OCI-LY1 (cell line): ENCODE results near the gene CSMD2.
A peak's percentile ranks its signal among the peaks of the same experiment; 100 is the strongest.

Experiments used
- H2AFZ ChIP-seq: fragments of 200-600 bp; sonication (generic), shearing (Covaris generic); 2 replicates; pipeline ENCODE4 v1.6.0; 2014; ENCODE audit warnings: antibody characterized with exemption, mild to moderate bottlenecking, low read length
- H3F3A ChIP-seq: fragments of 200-600 bp; sonication (generic), shearing (Covaris generic); 2 replicates; pipeline ENCODE4 v1.6.0; 2014; ENCODE audit warnings: mild to moderate bottlenecking, antibody characterized with exemption, low read length, moderate library complexity; ENCODE audit not compliant: insufficient read depth
- H3K27ac ChIP-seq: fragments of 200-600 bp; sonication (generic); 2 replicates; pipeline ENCODE4 v1.5.1; 2014; ENCODE audit warnings: low read length, mixed run types, mild to moderate bottlenecking, low read depth; ENCODE audit not compliant: poor library complexity, severe bottlenecking
- H3K27me3 ChIP-seq: fragments of 200-600 bp; sonication (generic); 2 replicates; pipeline ENCODE4 v1.6.0; 2014; ENCODE audit warnings: antibody characterized with exemption, mild to moderate bottlenecking, low read length, moderate library complexity; ENCODE audit not compliant: insufficient read depth
- H3K36me3 ChIP-seq: fragments of 200-600 bp; sonication (generic); 2 replicates; pipeline ENCODE4 v1.6.1; 2014; ENCODE audit warnings: mild to moderate bottlenecking, antibody characterized with exemption, low read length, moderate library complexity, mixed read lengths; ENCODE audit not compliant: insufficient read depth
- H3K4me1 ChIP-seq: fragments of 200-600 bp; sonication (generic); 2 replicates; pipeline ENCODE4 v1.5.1; 2014; ENCODE audit warnings: mild to moderate bottlenecking, low read length, moderate library complexity; ENCODE audit not compliant: insufficient read depth, severe bottlenecking
- H3K4me2 ChIP-seq: fragments of 200-600 bp; sonication (generic), shearing (Covaris generic); 2 replicates; pipeline ENCODE4 v1.6.1; 2014; ENCODE audit warnings: low read length
- H3K4me3 ChIP-seq: fragments of 200-600 bp; sonication (generic); 2 replicates; pipeline ENCODE4 v1.5.1; 2014; ENCODE audit warnings: low read length, low read depth, mild to moderate bottlenecking, mixed read lengths; ENCODE audit not compliant: poor library complexity, severe bottlenecking
- H3K79me2 ChIP-seq: fragments of 200-600 bp; shearing (Covaris generic); 2 replicates; pipeline ENCODE4 v1.6.1; 2016; ENCODE audit warnings: mixed run types, low read length, mixed read lengths; ENCODE audit not compliant: insufficient read depth
- H3K9ac ChIP-seq: fragments of 200-600 bp; sonication (generic), shearing (Covaris generic); 2 replicates; pipeline ENCODE4 v1.6.1; 2014; ENCODE audit warnings: mild to moderate bottlenecking, low read length, mixed read lengths
- H3K9me2 ChIP-seq: fragments of 200-600 bp; sonication (generic), shearing (Covaris generic); 2 replicates; pipeline ENCODE4 v1.6.1; 2014; ENCODE audit warnings: low read depth, mild to moderate bottlenecking, low read length, mixed read lengths
- H3K9me3 ChIP-seq: fragments of 200-600 bp; shearing (Covaris generic); 2 replicates; pipeline ENCODE4 v1.6.1; 2014; ENCODE audit warnings: low read length, mixed read lengths
- H4K20me1 ChIP-seq: fragments of 200-600 bp; sonication (generic), shearing (Covaris generic); 2 replicates; pipeline ENCODE4 v1.6.0; 2016; ENCODE audit warnings: mild to moderate bottlenecking, low read length; ENCODE audit not compliant: insufficient read depth
- EZH2 ChIP-seq: fragments of 200-600 bp; sonication (generic), shearing (Covaris generic); IDR thresholded peaks from 2 replicates; pipeline ENCODE4 v1.8.0; 2017; ENCODE audit warnings: borderline replicate concordance, mixed run types, mild to moderate bottlenecking, antibody characterized with exemption, low read length, moderate library complexity, mixed read lengths
- TF ChIP-seq, protein P1 (sequence below): fragments of 200-600 bp; sonication (generic), shearing (Covaris generic); IDR thresholded peaks from 2 replicates; pipeline ENCODE4 v1.5.1; 2017; ENCODE audit warnings: mild to moderate bottlenecking, antibody characterized with exemption, low read length, moderate library complexity, mixed read lengths

The CSMD2 gene

DNA sequence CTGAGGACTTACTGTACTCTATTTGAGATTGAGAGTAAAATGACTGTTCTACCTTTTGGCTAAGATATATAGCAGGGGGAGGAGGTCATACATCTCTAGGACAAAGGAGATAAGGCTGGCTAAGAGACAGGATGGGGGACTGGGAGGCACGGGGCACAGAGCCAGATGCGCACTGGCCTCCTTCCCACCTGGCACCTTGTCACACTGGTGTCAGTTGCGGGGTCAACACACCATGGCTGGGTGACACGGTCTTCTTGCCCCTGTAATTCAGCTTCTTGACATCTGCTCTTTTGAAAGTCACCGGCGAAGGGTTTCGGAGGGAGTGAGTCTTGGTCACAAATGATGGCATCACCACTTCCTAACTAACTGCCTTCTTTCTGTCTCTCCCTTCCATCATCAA, 515.3 kb downstream of the CSMD2 start:
- Histone ChIP-seq H3K9me3 (no peaks in the 10 kb centered on the region), H3K27ac (no peak overlapping the region), H4K20me1 (no peaks in the 10 kb centered on the region), H3K36me3 (no peaks in the 10 kb centered on the region), H3K79me2 (no peaks in the 10 kb centered on the region), H3K27me3 (peaks cover 3% of the 10 kb centered on the region; the same call in 1 of the 2 replicates), H3K9me2 (no peaks in the 10 kb centered on the region), H3F3A (no peaks in the 10 kb centered on the region), H3K4me1 (no peaks in the 10 kb centered on the region), H3K9ac (no peak overlapping the region), H3K4me3 (no peak overlapping the region), H2AFZ (no peak overlapping the region), H3K4me2 (no peak overlapping the region)
- TF ChIP-seq, protein P1, sequence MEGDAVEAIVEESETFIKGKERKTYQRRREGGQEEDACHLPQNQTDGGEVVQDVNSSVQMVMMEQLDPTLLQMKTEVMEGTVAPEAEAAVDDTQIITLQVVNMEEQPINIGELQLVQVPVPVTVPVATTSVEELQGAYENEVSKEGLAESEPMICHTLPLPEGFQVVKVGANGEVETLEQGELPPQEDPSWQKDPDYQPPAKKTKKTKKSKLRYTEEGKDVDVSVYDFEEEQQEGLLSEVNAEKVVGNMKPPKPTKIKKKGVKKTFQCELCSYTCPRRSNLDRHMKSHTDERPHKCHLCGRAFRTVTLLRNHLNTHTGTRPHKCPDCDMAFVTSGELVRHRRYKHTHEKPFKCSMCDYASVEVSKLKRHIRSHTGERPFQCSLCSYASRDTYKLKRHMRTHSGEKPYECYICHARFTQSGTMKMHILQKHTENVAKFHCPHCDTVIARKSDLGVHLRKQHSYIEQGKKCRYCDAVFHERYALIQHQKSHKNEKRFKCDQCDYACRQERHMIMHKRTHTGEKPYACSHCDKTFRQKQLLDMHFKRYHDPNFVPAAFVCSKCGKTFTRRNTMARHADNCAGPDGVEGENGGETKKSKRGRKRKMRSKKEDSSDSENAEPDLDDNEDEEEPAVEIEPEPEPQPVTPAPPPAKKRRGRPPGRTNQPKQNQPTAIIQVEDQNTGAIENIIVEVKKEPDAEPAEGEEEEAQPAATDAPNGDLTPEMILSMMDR, result no peak
- no peak for TF ChIP-seq EZH2

DNA sequence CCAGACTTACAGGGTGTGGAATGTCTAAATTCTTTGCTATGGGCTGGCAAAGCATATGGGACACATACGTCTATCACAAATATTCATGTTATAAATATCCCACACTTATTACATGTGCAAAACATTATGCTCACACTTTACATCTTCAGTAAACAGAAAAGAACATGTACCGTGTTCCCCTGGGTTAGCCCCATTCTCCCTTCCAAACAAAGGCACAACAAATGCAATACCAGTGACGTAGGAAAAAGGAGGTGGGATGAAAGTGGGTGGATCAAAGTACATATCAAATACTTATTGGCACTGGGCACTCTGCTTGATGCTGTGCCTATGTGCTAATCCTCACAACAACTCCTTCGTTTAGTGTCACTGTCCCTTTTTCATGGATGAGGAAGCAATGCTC, 521.8 kb downstream of the CSMD2 start:
- TF ChIP-seq, protein P1, result no peak
- TF ChIP-seq EZH2, result no peak

DNA sequence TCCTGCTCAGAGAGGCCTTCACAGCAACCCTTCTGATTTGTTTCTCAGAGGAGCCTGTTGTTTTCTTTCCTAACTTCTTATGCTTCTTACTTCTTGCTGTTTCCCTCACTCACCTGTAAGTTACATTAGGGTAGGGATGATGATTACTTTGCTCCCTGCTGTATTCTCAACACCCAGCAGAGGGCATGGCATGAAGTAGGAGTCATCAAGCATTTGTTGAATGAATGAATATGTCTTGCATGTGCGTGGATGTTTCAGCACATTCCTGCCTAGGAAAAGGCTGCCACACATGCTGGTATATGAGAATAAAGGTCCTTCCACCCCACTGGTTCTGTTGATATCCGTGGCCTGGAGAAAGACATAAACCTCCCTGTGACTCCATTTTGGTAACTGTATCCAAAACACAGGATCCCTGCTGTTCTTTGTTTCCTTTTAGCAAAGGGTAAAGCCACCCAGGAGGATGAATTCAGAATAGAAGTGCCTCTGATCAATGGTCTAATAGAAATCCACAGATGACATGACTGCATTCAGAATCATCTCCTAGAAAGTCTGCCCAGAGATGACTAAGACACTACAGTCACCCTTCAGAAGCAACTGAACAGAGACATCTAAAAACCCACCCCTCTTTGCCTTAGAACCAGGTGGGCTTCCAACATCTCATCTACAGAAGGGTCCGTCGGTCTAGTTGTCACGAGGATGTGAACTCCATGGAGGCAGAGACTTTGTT, 523.8 kb downstream of the CSMD2 start:
- Histone ChIP-seq H3K4me1 (no peaks in the 10 kb centered on the region), H3K9ac (no peak overlapping the region), H3K27me3 (no peaks in the 10 kb centered on the region), H3K36me3 (no peaks in the 10 kb centered on the region), H2AFZ (no peak overlapping the region), H3K4me3 (no peak overlapping the region), H3K9me3 (no peaks in the 10 kb centered on the region), H4K20me1 (no peaks in the 10 kb centered on the region), H3K9me2 (no peaks in the 10 kb centered on the region), H3K4me2 (no peak overlapping the region), H3K27ac (no peak overlapping the region), H3K79me2 (no peaks in the 10 kb centered on the region), H3F3A (no peaks in the 10 kb centered on the region)
- TF ChIP-seq, protein P1, result peak; percentile 51
- TF ChIP-seq EZH2, result no peak

More for the DNA sequence above, 521.8 kb downstream of the CSMD2 start:
- Histone ChIP-seq H3K79me2 (no peaks in the 10 kb centered on the region), H3K4me3 (no peak overlapping the region), H3K4me2 (no peak overlapping the region), H4K20me1 (no peaks in the 10 kb centered on the region), H2AFZ (no peak overlapping the region), H3K9ac (no peak overlapping the region), H3K4me1 (no peaks in the 10 kb centered on the region), H3K36me3 (no peaks in the 10 kb centered on the region), H3K9me2 (no peaks in the 10 kb centered on the region), H3K27me3 (peaks cover 3% of the 10 kb centered on the region; the same call in 1 of the 2 replicates), H3K9me3 (no peaks in the 10 kb centered on the region), H3K27ac (no peak overlapping the region), H3F3A (no peaks in the 10 kb centered on the region)
